ENCODE data around the gene ITGB7.

- TF ChIP-seq ZNF592 (IDR thresholded peaks at IDR 0.05) (no peak), TCF12 (IDR thresholded peaks at IDR 0.05; ENCODE audit: low read depth, low read length) (no peak)
Measured at GRCh38 chr12:53170876-53171724, 36.0 kb downstream of the ITGB7 start.

All from GM12878 (cell line).